Erythroblast (primary cell): ENCODE data around the gene SMC5.

Experiments
- GATA1 ChIP-seq: IDR thresholded peaks from 2 replicates; pipeline ENCODE4 v1.6.1; 2011; ENCODE audit warnings: low read depth, mild to moderate bottlenecking, control low read depth, low read length, moderate library complexity
- POLR2A ChIP-seq: IDR thresholded peaks from 2 replicates; pipeline ENCODE4 v1.6.1; 2011; ENCODE audit warnings: mild to moderate bottlenecking, low read length

- no peak for TF ChIP-seq POLR2A
- no peak for TF ChIP-seq GATA1
Measured at GRCh38 chr9:70362952-70363351, 104.2 kb downstream of the SMC5 start.
